ENCODE results near the gene ZBTB7A.

Gene ZBTB7A

DNA sequence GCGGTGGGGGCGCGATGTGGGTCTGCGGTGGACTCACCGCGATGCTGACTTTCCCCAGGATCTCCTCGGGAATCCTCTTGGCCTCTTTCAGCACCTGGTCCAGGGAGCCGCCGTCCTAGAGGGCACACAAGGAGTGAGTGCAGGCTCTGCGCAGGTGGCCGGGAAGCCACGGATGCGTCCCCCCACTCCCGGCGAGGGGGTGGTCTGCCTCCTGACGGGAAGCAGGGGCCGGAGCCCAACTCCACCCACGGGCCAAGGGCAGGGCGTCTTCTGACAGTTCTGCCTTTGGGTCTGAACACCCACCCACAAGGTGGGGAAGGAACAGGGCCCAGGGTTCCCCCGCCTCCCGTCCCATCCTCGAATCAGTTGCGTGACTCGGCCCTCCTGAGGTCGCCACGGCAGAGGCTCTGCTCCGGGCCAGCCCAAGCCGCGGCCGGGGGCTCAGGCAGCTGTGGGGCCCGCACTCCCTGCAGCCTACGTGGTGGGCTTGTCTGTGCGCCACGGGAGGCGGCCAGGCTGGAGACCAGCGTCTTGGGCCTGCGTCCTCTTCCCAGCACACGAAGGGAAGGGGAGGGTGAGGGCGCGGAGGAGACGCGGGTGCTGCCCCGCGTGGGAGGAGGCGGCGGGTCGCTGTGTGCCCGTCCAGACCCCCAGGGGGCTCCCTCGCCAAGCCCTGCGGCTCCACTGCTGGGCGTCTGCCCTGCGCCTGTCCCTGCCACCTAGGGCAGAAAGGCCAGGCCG lies 35.8 kb upstream of the ZBTB7A start:
- H3K36me3 ChIP-seq (ENCODE audit: insufficient read depth, low read length) = peaks cover 29% of the 10 kb centered on the region; the same call in 1 of the 2 replicates
- TF ChIP-seq, protein P1, sequence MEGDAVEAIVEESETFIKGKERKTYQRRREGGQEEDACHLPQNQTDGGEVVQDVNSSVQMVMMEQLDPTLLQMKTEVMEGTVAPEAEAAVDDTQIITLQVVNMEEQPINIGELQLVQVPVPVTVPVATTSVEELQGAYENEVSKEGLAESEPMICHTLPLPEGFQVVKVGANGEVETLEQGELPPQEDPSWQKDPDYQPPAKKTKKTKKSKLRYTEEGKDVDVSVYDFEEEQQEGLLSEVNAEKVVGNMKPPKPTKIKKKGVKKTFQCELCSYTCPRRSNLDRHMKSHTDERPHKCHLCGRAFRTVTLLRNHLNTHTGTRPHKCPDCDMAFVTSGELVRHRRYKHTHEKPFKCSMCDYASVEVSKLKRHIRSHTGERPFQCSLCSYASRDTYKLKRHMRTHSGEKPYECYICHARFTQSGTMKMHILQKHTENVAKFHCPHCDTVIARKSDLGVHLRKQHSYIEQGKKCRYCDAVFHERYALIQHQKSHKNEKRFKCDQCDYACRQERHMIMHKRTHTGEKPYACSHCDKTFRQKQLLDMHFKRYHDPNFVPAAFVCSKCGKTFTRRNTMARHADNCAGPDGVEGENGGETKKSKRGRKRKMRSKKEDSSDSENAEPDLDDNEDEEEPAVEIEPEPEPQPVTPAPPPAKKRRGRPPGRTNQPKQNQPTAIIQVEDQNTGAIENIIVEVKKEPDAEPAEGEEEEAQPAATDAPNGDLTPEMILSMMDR (conservative IDR thresholded peaks at IDR 0.05; ENCODE audit: low read length) = no peak
- no peak for TF ChIP-seq EZH2phosphoT487 (IDR thresholded peaks at IDR 0.05; ENCODE audit: borderline replicate concordance)
- H4K20me1 ChIP-seq (ENCODE audit: insufficient read depth, low read length, poor library complexity, severe bottlenecking) = no peaks in the 10 kb centered on the region
- no peaks in the 10 kb centered on the region for H3K9me2 ChIP-seq (replicated peaks; ENCODE audit: low read depth, low read length)
- H2AFZ ChIP-seq (ENCODE audit: low read length) = no peak overlapping the region
- H3K9ac ChIP-seq (ENCODE audit: low read depth, low read length, poor library complexity, severe bottlenecking) = no peak overlapping the region
- H3K79me2 ChIP-seq (ENCODE audit: insufficient read depth, low read length) = peaks cover 6% of the 10 kb centered on the region; the same call in 1 of the 2 replicates
- H3K4me3 ChIP-seq (ENCODE audit: low read length, poor library complexity, severe bottlenecking) = no peak overlapping the region
- no peaks in the 10 kb centered on the region for H3F3A ChIP-seq (ENCODE audit: low read depth)
- no peaks in the 10 kb centered on the region for H3K9me3 ChIP-seq (ENCODE audit: insufficient read depth, low read depth, low read length)
- peaks cover 18% of the 10 kb centered on the region for H3K4me1 ChIP-seq (ENCODE audit: insufficient read depth, low read length, poor library complexity, severe bottlenecking)
- H3K4me2 ChIP-seq (ENCODE audit: low read depth, low read length, poor library complexity, severe bottlenecking) = no peak overlapping the region
- H3K27me3 ChIP-seq (ENCODE audit: insufficient read depth, low read length, poor library complexity, severe bottlenecking) = no peaks in the 10 kb centered on the region

DNA sequence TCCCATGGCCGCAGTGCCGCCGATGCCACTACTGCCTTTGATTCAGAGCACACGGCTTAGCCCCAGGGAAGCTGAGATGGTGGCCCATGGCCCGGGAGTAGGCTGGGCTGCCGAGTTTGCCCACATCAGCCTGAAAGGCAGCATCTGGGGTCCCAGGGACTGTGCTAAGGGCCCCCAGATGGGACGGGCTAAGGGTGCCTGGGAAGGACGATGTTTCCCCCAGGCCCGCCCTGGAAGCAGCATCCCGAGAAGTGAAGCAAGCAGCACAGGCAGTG lies 34.7 kb upstream of the ZBTB7A start:
- no peak overlapping the region for H3K9ac ChIP-seq (ENCODE audit: low read depth, low read length, poor library complexity, severe bottlenecking)
- H3K9me2 ChIP-seq (replicated peaks; ENCODE audit: low read depth, low read length) = no peaks in the 10 kb centered on the region
- H3K9me3 ChIP-seq (ENCODE audit: insufficient read depth, low read depth, low read length) = no peaks in the 10 kb centered on the region
- H3K36me3 ChIP-seq (ENCODE audit: insufficient read depth, low read length) = peaks cover 24% of the 10 kb centered on the region; the same call in 1 of the 2 replicates
- no peak overlapping the region for H3K4me2 ChIP-seq (ENCODE audit: low read depth, low read length, poor library complexity, severe bottlenecking)
- H3F3A ChIP-seq (ENCODE audit: low read depth) = no peaks in the 10 kb centered on the region
- H4K20me1 ChIP-seq (ENCODE audit: insufficient read depth, low read length, poor library complexity, severe bottlenecking) = no peaks in the 10 kb centered on the region
- peaks cover 6% of the 10 kb centered on the region; the same call in 1 of the 2 replicates for H3K79me2 ChIP-seq (ENCODE audit: insufficient read depth, low read length)
- H3K4me1 ChIP-seq (ENCODE audit: insufficient read depth, low read length, poor library complexity, severe bottlenecking) = peaks cover 18% of the 10 kb centered on the region
- H2AFZ ChIP-seq (ENCODE audit: low read length) = no peak overlapping the region
- no peaks in the 10 kb centered on the region for H3K27me3 ChIP-seq (ENCODE audit: insufficient read depth, low read length, poor library complexity, severe bottlenecking)
- no peak overlapping the region for H3K4me3 ChIP-seq (ENCODE audit: low read length, poor library complexity, severe bottlenecking)
- TF ChIP-seq EZH2phosphoT487 (IDR thresholded peaks at IDR 0.05; ENCODE audit: borderline replicate concordance) = no peak
- TF ChIP-seq, protein P1 (conservative IDR thresholded peaks at IDR 0.05; ENCODE audit: low read length) = no peak

DNA sequence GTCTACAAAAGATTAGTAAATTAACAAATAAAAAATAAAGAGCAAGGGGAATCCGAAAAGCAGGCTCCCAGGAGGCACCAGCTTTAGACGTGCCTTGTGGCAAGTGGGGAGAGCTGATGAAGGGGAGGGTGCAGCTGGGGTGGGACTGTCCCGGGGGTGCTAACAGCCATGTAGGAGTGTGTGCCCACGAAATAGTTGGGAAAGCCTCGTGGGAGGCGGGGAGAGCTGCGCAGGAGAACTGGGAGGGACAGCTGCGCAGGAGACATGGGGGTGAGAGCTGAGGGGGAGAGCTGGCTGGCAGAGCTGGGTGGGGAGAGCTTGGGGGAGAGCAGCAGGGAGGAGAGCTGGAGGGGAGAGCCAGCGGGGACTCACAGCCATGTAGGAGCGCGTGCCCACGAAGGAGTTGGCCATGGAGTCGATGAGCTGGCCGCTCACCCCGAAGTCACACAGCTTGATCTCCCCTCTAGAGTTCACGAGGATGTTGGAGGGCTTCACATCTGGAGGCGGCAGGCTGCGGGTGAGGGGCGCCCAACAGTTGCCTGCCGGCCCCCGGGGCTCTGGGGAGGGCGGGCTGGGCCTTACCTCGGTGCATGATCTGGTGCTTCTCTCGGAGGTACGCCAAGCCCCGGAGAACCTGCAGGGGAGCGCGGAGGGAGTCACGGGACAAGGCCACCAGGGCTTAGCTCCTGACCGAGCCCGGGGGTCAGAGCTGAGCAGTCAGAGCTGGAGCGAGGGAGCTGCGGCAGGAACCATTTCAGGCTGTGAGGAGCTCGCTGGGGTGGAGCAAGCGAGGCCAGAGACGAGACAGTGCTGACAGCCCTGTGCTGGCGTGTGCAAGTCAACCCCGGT lies 34.2 kb upstream of the ZBTB7A start:
- Histone ChIP-seq H3K9ac (ENCODE audit: low read depth, low read length, poor library complexity, severe bottlenecking) (no peak overlapping the region), H3K27me3 (ENCODE audit: insufficient read depth, low read length, poor library complexity, severe bottlenecking) (no peaks in the 10 kb centered on the region), H3K4me2 (ENCODE audit: low read depth, low read length, poor library complexity, severe bottlenecking) (no peak overlapping the region)

More for the DNA sequence above, 34.2 kb upstream of the ZBTB7A start:
- Histone ChIP-seq H2AFZ (ENCODE audit: low read length) (no peak overlapping the region), H3K9me3 (ENCODE audit: insufficient read depth, low read depth, low read length) (no peaks in the 10 kb centered on the region), H3K36me3 (ENCODE audit: insufficient read depth, low read length) (peaks cover 24% of the 10 kb centered on the region; the same call in 1 of the 2 replicates), H3K79me2 (ENCODE audit: insufficient read depth, low read length) (peaks cover 6% of the 10 kb centered on the region; the same call in 1 of the 2 replicates), H3F3A (ENCODE audit: low read depth) (no peaks in the 10 kb centered on the region), H3K9me2 (replicated peaks; ENCODE audit: low read depth, low read length) (no peaks in the 10 kb centered on the region), H4K20me1 (ENCODE audit: insufficient read depth, low read length, poor library complexity, severe bottlenecking) (no peaks in the 10 kb centered on the region), H3K4me1 (ENCODE audit: insufficient read depth, low read length, poor library complexity, severe bottlenecking) (peaks cover 16% of the 10 kb centered on the region), H3K4me3 (ENCODE audit: low read length, poor library complexity, severe bottlenecking) (no peak overlapping the region)
- TF ChIP-seq, protein P1 (conservative IDR thresholded peaks at IDR 0.05; ENCODE audit: low read length) = no peak
- no peak for TF ChIP-seq EZH2phosphoT487 (IDR thresholded peaks at IDR 0.05; ENCODE audit: borderline replicate concordance)

All from Loucy (cell line).